ENCODE data around the gene RUSF1.

Gene RUSF1

GRCh38 chr16:31498493-31498892 lies 9.7 kb downstream of the RUSF1 start:
- no peak overlapping the region for H3K9ac ChIP-seq (ENCODE audit: low read depth, low read length)
- H3K4me1 ChIP-seq (ENCODE audit: insufficient read depth, low read length) = no peaks in the 10 kb centered on the region
- no peaks in the 10 kb centered on the region for H4K20me1 ChIP-seq (ENCODE audit: insufficient read depth, low read length)
- DNase-seq (no peak), ATAC-seq (ENCODE audit: insufficient read depth, low read depth) (no peak)
- no peak overlapping the region for H3K27ac ChIP-seq (ENCODE audit: low read length)
- no peak for TF ChIP-seq EZH2 (IDR thresholded peaks at IDR 0.05; ENCODE audit: borderline replicate concordance, low read depth, low read length, severe bottlenecking)
- TF ChIP-seq, protein P1, sequence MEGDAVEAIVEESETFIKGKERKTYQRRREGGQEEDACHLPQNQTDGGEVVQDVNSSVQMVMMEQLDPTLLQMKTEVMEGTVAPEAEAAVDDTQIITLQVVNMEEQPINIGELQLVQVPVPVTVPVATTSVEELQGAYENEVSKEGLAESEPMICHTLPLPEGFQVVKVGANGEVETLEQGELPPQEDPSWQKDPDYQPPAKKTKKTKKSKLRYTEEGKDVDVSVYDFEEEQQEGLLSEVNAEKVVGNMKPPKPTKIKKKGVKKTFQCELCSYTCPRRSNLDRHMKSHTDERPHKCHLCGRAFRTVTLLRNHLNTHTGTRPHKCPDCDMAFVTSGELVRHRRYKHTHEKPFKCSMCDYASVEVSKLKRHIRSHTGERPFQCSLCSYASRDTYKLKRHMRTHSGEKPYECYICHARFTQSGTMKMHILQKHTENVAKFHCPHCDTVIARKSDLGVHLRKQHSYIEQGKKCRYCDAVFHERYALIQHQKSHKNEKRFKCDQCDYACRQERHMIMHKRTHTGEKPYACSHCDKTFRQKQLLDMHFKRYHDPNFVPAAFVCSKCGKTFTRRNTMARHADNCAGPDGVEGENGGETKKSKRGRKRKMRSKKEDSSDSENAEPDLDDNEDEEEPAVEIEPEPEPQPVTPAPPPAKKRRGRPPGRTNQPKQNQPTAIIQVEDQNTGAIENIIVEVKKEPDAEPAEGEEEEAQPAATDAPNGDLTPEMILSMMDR (IDR thresholded peaks at IDR 0.05; ENCODE audit: borderline replicate concordance, extremely low read depth, low read length, poor library complexity, severe bottlenecking) = no peak
- no peaks in the 10 kb centered on the region for H3K9me3 ChIP-seq (ENCODE audit: insufficient read depth, low read length, severe bottlenecking)
- H3K27me3 ChIP-seq (ENCODE audit: insufficient read depth, low read length, poor library complexity) = no peaks in the 10 kb centered on the region
- H3K4me2 ChIP-seq (ENCODE audit: insufficient read depth, low read length) = no peak overlapping the region
- H3K36me3 ChIP-seq (ENCODE audit: insufficient read depth, low read length) = peaks cover 54% of the 10 kb centered on the region
- no peak overlapping the region for H3K4me3 ChIP-seq (ENCODE audit: low read depth in 1 of 2, low read length in 2 of 2)
- H3K79me2 ChIP-seq (ENCODE audit: insufficient read depth, low read length) = no peaks in the 10 kb centered on the region
- no peak overlapping the region for H2AFZ ChIP-seq (ENCODE audit: low read depth, low read length)

- no peak overlapping the region for H3K9ac ChIP-seq (ENCODE audit: low read depth, low read length)
- no peak for ATAC-seq (ENCODE audit: insufficient read depth, low read depth)
- TF ChIP-seq, protein P1 (IDR thresholded peaks at IDR 0.05; ENCODE audit: borderline replicate concordance, extremely low read depth, low read length, poor library complexity, severe bottlenecking) = no peak
- no peak for TF ChIP-seq EZH2 (IDR thresholded peaks at IDR 0.05; ENCODE audit: borderline replicate concordance, low read depth, low read length, severe bottlenecking)
Observed at GRCh38 chr16:31496670-31497069, 11.5 kb downstream of the RUSF1 start.

DNA sequence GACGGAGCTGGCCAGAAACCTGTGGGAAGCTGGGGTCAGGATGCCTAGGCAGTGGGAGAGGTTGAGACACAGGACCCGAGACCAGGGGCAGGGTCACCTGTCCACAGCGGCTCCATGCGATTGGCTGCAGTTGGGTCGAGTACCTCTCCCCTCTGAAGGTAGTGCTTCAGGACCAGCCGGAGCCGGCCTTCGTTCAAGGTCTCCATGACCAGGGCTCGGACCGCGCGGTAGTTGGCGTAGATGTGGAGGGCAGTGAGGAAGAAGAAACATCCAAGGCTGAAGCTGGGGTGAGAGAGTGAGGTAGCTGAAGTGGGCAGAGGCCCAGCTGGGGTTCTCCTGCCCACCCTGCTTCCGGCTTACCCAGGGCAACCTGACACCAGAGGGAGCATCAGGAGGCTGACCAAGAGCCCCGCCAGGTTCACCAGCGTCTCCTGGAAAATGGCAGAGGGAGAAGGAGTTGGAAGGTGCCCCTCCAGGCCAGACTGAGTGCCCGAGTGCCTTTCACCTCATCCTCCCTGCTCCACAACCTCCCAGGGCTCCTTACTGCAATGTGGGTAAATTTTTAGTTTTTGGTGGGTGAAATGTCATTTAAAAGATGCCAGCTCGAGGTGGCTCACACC lies 14.6 kb downstream of the RUSF1 start:
- Histone ChIP-seq H3K36me3 (ENCODE audit: insufficient read depth, low read length) (peaks cover 72% of the 10 kb centered on the region), H3K9ac (ENCODE audit: low read depth, low read length) (no peak overlapping the region), H2AFZ (ENCODE audit: low read depth, low read length) (no peak overlapping the region), H3K4me1 (ENCODE audit: insufficient read depth, low read length) (no peaks in the 10 kb centered on the region), H3K4me3 (ENCODE audit: low read depth in 1 of 2, low read length in 2 of 2) (no peak overlapping the region), H4K20me1 (ENCODE audit: insufficient read depth, low read length) (no peaks in the 10 kb centered on the region), H3K27me3 (ENCODE audit: insufficient read depth, low read length, poor library complexity) (no peaks in the 10 kb centered on the region), H3K27ac (ENCODE audit: low read length) (no peak overlapping the region), H3K79me2 (ENCODE audit: insufficient read depth, low read length) (no peaks in the 10 kb centered on the region), H3K9me3 (ENCODE audit: insufficient read depth, low read length, severe bottlenecking) (no peaks in the 10 kb centered on the region), H3K4me2 (ENCODE audit: insufficient read depth, low read length) (no peak overlapping the region)
- ATAC-seq (ENCODE audit: insufficient read depth, low read depth) (no peak), DNase-seq (no peak)
- TF ChIP-seq EZH2 (IDR thresholded peaks at IDR 0.05; ENCODE audit: borderline replicate concordance, low read depth, low read length, severe bottlenecking) = no peak
- TF ChIP-seq, protein P1 (IDR thresholded peaks at IDR 0.05; ENCODE audit: borderline replicate concordance, extremely low read depth, low read length, poor library complexity, severe bottlenecking) = no peak

More at GRCh38 chr16:31496670-31497069, 11.5 kb downstream of the RUSF1 start:
- Histone ChIP-seq H3K27ac (ENCODE audit: low read length) (no peak overlapping the region), H3K9me3 (ENCODE audit: insufficient read depth, low read length, severe bottlenecking) (no peaks in the 10 kb centered on the region), H3K79me2 (ENCODE audit: insufficient read depth, low read length) (no peaks in the 10 kb centered on the region), H2AFZ (ENCODE audit: low read depth, low read length) (no peak overlapping the region), H3K4me1 (ENCODE audit: insufficient read depth, low read length) (no peaks in the 10 kb centered on the region), H3K4me2 (ENCODE audit: insufficient read depth, low read length) (no peak overlapping the region), H3K4me3 (ENCODE audit: low read depth in 1 of 2, low read length in 2 of 2) (no peak overlapping the region), H3K36me3 (ENCODE audit: insufficient read depth, low read length) (peaks cover 72% of the 10 kb centered on the region), H4K20me1 (ENCODE audit: insufficient read depth, low read length) (no peaks in the 10 kb centered on the region), H3K27me3 (ENCODE audit: insufficient read depth, low read length, poor library complexity) (no peaks in the 10 kb centered on the region)
- DNase-seq = no peak

Measured in DND-41 (cell line).